CD4-positive, alpha-beta T cell treated with Interleukin-10 for 1 hour (primary cell): ENCODE measurements around the gene PTPRQ.

Experiments used
- DNase-seq: peaks from one replicate; pipeline ENCODE4 v3.0.0-alpha.2; 2020

Gene PTPRQ

GRCh38 chr12:80707830-80708258 lies 263.8 kb downstream of the PTPRQ start:
- DNase-seq = no peak

GRCh38 chr12:80708259-80708974 lies 264.4 kb downstream of the PTPRQ start:
- no peak for DNase-seq

- DNase-seq = no peak
Observed at GRCh38 chr12:80708975-80709328, 264.9 kb downstream of the PTPRQ start.

DNA sequence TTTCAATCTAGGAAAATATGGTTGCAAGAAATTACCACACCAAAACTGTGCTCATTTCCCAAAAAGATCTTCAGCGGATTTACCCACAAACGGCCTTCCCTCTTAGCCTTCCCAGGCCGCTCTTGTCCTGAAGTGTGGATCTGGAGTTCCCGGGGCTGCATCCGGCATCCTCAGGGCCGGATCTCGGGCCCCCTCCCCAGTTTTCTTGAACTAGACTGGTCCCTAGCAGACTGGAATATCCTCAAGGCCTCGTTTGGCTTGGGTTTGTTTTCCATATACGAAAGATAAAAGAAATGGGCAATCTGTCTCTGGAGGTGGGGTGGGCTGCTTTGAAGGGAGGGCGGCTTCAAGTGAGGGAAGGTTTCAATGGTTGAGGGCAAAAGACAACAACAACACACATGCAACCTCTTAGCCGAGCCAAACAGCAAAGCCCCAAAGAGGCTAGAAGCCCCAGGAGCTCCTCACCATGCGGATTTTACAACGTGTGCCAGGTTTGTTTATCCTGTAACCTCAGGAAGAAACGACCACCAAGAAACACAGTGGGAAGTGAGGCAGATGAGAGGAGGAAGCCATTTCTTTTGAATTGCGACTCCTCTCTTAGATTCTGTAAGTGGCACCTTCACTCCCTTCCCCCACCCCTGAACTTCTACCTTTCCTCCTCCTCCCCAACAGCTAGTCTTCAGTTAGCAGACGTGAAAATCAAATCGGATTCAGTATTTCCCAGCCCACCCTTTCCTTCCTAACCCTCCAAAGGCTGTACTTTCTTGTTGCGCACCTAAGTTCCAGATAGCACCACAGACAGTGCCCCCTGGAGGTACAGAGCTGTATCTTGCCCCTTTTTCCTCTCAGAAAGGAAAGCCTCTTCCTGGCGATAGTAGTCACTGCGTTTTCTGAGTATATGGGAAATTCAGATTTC lies 266.0 kb downstream of the PTPRQ start:
- no peak for DNase-seq

DNA sequence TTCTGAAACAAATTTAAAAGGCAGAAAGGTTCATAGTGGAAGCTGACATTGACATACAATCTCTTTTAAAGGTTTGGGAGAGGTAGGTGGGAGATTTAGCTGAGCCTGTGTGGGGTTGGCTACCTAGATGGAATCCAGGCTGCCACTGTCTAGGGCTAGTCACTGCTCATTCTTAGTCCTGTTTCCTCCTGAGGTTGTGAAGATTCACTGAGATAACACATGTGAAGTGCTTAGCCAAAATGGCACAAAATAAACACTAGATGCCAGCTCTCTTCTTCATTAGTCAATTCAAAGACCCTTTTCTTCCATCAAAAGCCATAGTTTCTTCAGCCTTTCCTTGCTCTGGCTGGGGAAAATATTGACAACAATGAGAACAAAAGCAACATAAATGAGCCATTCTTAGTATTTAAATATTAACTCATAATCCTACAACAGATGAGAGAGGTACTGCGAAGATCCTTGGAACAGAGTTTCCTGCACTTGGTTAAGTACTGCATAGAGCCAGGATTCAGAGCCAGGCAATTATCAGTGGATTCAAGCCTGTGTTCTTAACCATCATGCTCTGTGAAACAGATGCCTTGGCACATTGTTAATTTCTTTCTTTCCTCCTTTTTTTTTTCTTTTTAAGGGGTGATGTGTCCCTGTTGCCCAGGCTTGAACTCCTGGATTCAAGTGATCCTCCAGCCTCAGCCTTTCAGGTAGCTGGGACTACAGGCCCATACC lies 266.9 kb downstream of the PTPRQ start:
- DNase-seq = no peak

DNA sequence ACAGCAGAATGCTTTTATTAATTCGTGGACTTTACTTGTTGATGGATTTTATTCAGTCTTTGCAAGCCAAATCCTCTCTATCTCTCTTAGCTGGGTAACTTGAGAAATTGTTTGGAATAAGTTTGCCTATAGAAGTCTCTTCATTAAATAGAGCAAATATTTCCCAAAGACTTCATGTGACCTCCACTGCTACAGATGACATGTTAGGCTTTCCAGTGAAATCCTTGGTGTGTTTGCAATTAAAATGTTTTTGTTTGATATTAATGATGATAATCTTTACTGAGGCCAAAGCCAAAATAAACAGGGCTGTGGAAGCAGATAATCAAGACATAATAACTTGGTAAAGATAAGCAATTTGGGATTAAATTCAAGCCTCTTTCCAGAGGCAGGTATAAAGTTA lies 267.8 kb downstream of the PTPRQ start:
- DNase-seq = no peak

DNA sequence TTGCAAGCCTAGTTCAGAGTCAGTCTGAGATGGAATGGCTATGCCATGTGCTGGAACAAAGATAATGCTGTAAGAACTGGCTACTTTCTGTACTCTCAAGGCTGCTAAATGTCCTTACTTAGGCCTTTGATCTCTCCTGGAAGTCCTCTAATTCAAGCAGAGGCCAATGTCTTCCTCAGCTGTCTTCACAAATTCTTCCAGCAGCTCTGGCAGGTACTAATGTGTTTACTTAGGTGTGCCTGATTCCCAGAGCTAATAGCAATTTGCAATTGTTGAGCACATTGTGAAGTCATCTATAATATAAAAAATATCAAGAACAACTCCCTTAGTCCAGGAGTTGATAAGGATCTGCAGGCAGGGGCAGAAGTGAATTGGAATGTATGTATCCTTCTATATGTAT lies 268.8 kb downstream of the PTPRQ start:
- DNase-seq = no peak

GRCh38 chr12:80713419-80713818 lies 269.4 kb downstream of the PTPRQ start:
- no peak for DNase-seq

GRCh38 chr12:80714055-80714454 lies 270.0 kb downstream of the PTPRQ start:
- no peak for DNase-seq

- DNase-seq = no peak
Observed at GRCh38 chr12:80714846-80715245, 270.8 kb downstream of the PTPRQ start.

DNA sequence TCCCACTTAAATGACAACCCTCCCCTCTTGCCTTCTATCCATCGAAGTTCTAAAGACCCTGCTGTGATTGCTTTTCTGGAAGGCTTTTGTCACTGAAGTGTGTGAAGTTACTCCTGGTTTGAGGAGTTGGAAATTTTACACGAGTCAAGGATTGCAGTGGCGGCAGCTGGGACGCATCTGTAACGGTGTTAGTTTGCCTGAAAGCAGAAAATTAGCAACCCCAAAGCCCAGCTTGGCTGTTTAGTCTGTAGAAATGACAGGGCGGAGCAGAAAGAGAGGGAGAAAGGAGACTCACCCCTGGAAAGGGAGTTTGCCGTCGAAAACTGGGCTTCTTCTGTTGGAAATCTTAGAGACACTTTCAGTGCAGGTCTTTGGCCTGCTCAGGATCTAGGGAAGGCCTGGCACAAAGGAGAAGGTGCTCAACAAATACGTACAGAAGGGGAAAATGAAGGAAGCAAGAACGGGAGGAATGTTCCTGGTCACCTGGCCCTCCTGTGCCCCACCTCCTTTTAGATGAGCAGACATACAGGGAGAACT lies 271.7 kb downstream of the PTPRQ start:
- DNase-seq = no peak

DNA sequence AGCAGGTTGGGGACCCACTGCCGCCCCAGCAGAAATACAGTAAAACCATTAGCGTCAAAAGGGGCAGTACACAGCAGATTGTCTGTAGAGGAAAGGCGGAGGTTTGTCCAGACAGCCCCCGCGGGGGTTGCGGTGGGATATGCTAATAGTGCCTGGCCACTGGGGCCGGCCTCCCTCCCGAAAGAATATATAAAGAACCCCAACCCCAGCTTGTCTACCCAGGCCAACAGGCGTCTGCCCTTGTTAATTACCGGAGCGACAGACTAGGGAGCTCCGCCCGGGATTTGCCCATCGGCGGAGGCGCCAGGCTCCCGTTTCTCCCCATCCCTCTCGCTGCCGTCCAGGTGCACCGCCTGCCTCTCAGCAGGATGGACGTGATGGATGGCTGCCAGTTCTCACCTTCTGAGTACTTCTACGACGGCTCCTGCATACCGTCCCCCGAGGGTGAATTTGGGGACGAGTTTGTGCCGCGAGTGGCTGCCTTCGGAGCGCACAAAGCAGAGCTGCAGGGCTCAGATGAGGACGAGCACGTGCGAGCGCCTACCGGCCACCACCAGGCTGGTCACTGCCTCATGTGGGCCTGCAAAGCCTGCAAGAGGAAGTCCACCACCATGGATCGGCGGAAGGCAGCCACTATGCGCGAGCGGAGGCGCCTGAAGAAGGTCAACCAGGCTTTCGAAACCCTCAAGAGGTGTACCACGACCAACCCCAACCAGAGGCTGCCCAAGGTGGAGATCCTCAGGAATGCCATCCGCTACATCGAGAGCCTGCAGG lies 272.8 kb downstream of the PTPRQ start, which contains the start of gene MYF5:
Gene MYF5 (plus strand): TSS at position 217 of the 774 bp plus-strand sequence. CDS start 152 bp downstream, at position 369.
- DNase-seq = no peak

DNA sequence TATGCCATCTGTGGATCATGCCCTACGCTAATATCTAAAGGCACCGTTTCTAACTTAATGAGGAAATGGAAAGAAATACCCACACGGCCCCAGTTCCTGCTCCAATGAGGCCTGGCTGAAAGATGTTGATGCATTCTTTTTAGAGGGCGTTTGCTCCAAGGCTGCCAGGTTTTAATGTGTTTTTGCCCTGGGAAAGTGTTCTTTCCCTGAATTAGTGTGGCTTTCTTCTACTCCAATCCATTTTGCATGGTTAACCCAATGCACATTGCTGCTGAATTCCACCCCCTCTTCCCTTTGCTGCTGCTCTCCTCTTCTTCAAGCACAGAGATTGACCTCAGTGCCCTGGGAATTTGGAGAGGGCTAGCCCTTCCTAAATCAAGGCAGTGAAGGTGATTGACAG lies 273.8 kb downstream of the PTPRQ start:
- no peak for DNase-seq

GRCh38 chr12:80720516-80720915 lies 276.5 kb downstream of the PTPRQ start:
- DNase-seq = no peak

DNA sequence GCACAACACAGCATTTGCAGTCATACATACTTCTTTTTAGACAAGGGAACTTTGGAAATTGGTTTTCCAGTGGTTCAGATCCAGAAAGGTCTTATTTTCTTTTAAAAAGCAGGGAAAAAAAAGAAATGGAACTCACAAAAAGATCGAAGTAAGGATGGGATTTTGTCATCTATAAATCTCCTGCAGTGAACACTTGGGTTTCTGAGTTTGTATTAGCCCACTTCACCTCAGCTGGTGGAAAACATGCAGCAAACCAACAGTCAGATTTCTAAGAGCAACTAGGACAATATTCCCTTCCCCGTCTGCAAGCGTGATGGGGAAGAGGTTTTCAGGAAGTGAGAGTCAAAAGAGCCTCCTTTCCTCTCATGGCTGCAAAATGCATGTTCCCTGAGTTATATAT lies 277.3 kb downstream of the PTPRQ start:
- DNase-seq = no peak
